ENCODE data around the gene DCLK1. TPM values are rescaled to one million over a fixed set of nuclear protein-coding genes. Genes with fewer than 3 reads are reported as not detected.

Gene DCLK1
- total and polyA plus RNA-seq, 8 donors = 10.5 to 20.5 (median 12.8) TPM

GRCh38 chr13:35848336-35849255, 282.6 kb downstream of the DCLK1 start:
- Histone ChIP-seq H3K36me3 (no peaks in the 10 kb centered on the region), H3K27ac (no peak overlapping the region), H3K4me3 (no peak overlapping the region), H3K9me3 (no peaks in the 10 kb centered on the region), H3K4me1 (no peaks in the 10 kb centered on the region), H3K27me3 (no peaks in the 10 kb centered on the region)
- TF ChIP-seq CTCF (IDR thresholded peaks at IDR 0.05) = no peak
- intact Hi-C loops (cut with DNase I) = no loop called here
- DNase-seq (peak in 2 of 4 donors; percentile 42 to 54), ATAC-seq (no peak)

- ATAC-seq (no peak), DNase-seq (no peak)
- H3K27me3 ChIP-seq = no peaks in the 10 kb centered on the region
- intact Hi-C loops (cut with DNase I) = no loop called here
- no peak overlapping the region for H3K4me3 ChIP-seq
- H3K36me3 ChIP-seq = no peaks in the 10 kb centered on the region
- no peaks in the 10 kb centered on the region for H3K4me1 ChIP-seq
- H3K9me3 ChIP-seq = no peaks in the 10 kb centered on the region
- H3K27ac ChIP-seq = no peak overlapping the region
- no peak for TF ChIP-seq CTCF (IDR thresholded peaks at IDR 0.05)
These were observed 287.9 kb downstream of the DCLK1 start for GRCh38 chr13:35843272-35843671.

- DNase-seq (peak in 1 of 4 donors; percentile 12), ATAC-seq (no peak)
- Histone ChIP-seq H3K36me3 (no peaks in the 10 kb centered on the region), H3K27ac (no peak overlapping the region), H3K4me1 (no peaks in the 10 kb centered on the region), H3K9me3 (no peaks in the 10 kb centered on the region), H3K4me3 (no peak overlapping the region), H3K27me3 (no peaks in the 10 kb centered on the region)
- no peak for TF ChIP-seq CTCF (IDR thresholded peaks at IDR 0.05)
- intact Hi-C loops (cut with DNase I) = no loop called here
These were observed 290.1 kb downstream of the DCLK1 start for GRCh38 chr13:35841060-35841521.

DNA sequence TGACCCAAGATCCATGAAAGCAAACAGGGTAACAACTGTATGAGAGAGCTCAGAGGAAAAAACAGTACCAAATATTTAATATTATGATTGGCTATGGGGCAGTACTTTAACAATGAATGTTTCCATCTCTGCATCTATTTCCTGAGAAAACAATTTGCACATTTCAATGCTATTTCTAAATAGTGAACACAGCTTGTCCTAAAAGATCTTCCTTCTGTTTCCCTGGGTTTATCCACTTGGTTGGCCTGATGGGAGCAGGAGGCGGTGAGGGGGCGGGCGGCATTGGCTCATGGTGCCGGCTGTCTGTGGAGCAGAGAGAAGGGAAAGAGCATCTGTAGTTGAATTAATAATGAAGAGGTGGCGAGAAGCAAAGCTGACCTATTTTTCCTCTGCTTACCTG, 291.4 kb downstream of the DCLK1 start:
- H3K36me3 ChIP-seq = no peaks in the 10 kb centered on the region
- no peaks in the 10 kb centered on the region for H3K9me3 ChIP-seq
- H3K4me1 ChIP-seq = no peaks in the 10 kb centered on the region
- no peak overlapping the region for H3K4me3 ChIP-seq
- TF ChIP-seq CTCF (IDR thresholded peaks at IDR 0.05) = no peak
- no peak overlapping the region for H3K27ac ChIP-seq
- ATAC-seq (no peak), DNase-seq (no peak)
- intact Hi-C loops (cut with DNase I) = no loop called here
- no peaks in the 10 kb centered on the region for H3K27me3 ChIP-seq

GRCh38 chr13:35838356-35838755, 292.8 kb downstream of the DCLK1 start:
- no peak for TF ChIP-seq CTCF (IDR thresholded peaks at IDR 0.05)
- Histone ChIP-seq H3K36me3 (no peaks in the 10 kb centered on the region), H3K4me3 (no peak overlapping the region), H3K27me3 (no peaks in the 10 kb centered on the region), H3K4me1 (no peaks in the 10 kb centered on the region), H3K27ac (no peak overlapping the region), H3K9me3 (no peaks in the 10 kb centered on the region)
- ATAC-seq = no peak
- no peak for DNase-seq
- intact Hi-C loops (cut with DNase I) = no loop called here

Data from left lung (tissue), 10 donors.